Vagina (tissue), 2 donors: ENCODE measurements around the gene TIMM22.

Experiments
- POLR2A ChIP-seq, 2 donors: fragments of 450-650 bp; IDR thresholded peaks; one replicate each; pipeline ENCODE4 v1.6.1; 2017; ENCODE audit warnings: antibody characterized with exemption in 2 of 2, mild to moderate bottlenecking in 2 of 2, moderate library complexity in 2 of 2
- POLR2AphosphoS5 ChIP-seq, 2 donors: sonication (generic); formaldehyde crosslinking; IDR thresholded peaks; one replicate each; pipeline ENCODE4 v1.9.0; 2017; ENCODE audit warnings: antibody characterized with exemption in 2 of 2, mild to moderate bottlenecking in 2 of 2, low read depth in 1 of 2; ENCODE audit not compliant: insufficient read depth in 1 of 2
- TF ChIP-seq, protein P1 (sequence below), 3 experiments: fragments of 450-650 bp in 2 of 3; fragments of 200-600 bp in 1 of 3; sonication (generic) in 1 of 3; IDR thresholded peaks; one replicate each; pipeline ENCODE4 v1.5.1; 2017 to 2019; ENCODE audit warnings: antibody characterized with exemption in 3 of 3, mild to moderate bottlenecking in 2 of 3, moderate library complexity in 2 of 3

DNA sequence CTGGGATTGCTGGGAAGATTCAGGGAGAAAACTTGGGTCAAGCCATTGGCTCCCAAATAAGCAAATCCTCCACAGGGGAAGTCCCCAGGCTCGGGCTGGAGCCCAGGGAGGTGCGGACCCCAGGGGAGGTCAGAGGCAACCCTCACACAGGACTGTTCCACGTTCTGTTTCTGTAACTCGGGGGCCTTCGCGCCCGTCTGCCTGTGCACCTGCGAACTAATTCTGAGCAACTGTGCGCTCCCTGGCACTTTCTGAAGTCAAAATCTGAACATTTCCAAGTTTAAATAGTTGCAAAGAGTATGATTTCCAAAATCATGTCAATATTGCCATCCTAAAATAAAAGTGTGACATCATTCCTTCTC, 16.8 kb downstream of the TIMM22 start:
- TF ChIP-seq, protein P1, sequence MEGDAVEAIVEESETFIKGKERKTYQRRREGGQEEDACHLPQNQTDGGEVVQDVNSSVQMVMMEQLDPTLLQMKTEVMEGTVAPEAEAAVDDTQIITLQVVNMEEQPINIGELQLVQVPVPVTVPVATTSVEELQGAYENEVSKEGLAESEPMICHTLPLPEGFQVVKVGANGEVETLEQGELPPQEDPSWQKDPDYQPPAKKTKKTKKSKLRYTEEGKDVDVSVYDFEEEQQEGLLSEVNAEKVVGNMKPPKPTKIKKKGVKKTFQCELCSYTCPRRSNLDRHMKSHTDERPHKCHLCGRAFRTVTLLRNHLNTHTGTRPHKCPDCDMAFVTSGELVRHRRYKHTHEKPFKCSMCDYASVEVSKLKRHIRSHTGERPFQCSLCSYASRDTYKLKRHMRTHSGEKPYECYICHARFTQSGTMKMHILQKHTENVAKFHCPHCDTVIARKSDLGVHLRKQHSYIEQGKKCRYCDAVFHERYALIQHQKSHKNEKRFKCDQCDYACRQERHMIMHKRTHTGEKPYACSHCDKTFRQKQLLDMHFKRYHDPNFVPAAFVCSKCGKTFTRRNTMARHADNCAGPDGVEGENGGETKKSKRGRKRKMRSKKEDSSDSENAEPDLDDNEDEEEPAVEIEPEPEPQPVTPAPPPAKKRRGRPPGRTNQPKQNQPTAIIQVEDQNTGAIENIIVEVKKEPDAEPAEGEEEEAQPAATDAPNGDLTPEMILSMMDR (IDR thresholded peaks at IDR 0.05) = no peak
- TF ChIP-seq POLR2AphosphoS5 (IDR thresholded peaks at IDR 0.05; ENCODE audit: insufficient read depth in 1 of 2, low read depth in 1 of 2) (no peak), POLR2A (IDR thresholded peaks at IDR 0.05) (no peak)
